Stimulated activated CD8-positive, alpha-beta memory T cell treated with anti-CD3 and anti-CD28 coated beads, Interleukin-4, amount 100 ng/mL, for 4 hours (primary cell): ENCODE results near the gene DSC2.
"Not testable (repeated sequence)": the region's sequence is repeated elsewhere in the genome, so short reads cannot be mapped to it uniquely, and the experiment has no call there.

Source experiments
- DNase-seq, 2 donors: peaks; one replicate each; pipeline ENCODE4 v3.0.0-alpha.2; 2020; ENCODE audit warnings: low read depth in 2 of 2, low spot score in 1 of 2

The DSC2 gene

GRCh38 chr18:31043709-31044108, 58.5 kb downstream of the DSC2 start:
- no peak for DNase-seq

DNA sequence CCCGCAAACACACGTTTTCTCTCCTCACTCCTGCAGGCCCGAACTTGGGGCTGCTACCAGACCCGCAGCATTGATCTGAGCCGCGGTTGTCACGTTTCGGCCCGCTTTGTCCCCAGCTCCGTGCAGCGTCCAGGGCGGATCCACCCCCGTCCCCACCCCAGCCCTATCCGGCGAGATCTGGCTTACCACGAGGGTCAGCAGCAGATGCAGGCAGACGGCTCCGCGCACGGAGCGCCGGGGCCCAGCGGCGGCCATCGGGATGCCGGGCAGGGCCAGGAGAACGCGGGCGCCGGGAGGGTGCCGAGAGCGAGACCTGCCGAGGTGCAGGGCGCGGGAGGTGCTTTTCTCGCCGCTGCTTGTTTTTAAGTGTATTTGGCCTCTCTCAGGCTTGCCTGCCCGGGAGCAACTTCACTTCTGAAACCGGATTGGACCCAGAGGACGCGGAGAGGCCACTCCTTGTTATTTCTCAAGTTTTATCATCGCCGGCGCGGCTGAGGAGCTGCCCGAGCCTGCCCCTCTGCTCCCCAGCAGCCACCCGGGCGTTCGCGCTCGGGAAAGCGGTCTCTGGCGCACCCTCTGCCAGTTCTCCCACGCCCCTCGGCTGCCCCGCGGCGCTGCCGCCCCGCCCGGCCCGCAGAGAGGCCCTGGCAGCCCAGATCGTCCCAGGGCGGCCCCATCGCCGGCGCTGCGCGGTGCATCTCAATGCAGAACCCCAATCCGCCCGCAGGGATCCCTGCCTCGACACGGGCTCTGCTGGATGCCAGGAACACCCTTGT, 59.6 kb downstream of the DSC2 start, which contains the start of gene DSC3:
DSC3 (minus strand) TSS at position 337 of the 776 bp plus-strand sequence; CDS start at position 255, 82 bp downstream.
- no peak for DNase-seq

DNA sequence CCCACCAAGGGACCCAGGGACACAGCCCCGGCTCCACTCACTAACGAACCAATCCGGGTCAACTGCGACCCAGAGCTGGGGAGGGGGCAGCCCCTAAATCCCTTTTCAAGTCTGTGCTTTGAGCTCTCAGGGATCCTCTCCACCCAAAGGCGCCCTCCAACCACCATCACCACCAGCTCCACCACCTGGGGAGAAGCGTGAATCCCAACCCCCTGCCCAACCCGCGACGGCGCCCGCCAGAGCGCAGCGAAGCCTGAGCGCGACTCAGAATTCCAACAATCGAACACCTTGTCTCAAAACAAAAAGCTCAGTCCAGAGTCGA, 60.2 kb downstream of the DSC2 start:
- DNase-seq, result no peak

GRCh38 chr18:31041271-31042083, 60.7 kb downstream of the DSC2 start:
- DNase-seq, result no peak

DNA sequence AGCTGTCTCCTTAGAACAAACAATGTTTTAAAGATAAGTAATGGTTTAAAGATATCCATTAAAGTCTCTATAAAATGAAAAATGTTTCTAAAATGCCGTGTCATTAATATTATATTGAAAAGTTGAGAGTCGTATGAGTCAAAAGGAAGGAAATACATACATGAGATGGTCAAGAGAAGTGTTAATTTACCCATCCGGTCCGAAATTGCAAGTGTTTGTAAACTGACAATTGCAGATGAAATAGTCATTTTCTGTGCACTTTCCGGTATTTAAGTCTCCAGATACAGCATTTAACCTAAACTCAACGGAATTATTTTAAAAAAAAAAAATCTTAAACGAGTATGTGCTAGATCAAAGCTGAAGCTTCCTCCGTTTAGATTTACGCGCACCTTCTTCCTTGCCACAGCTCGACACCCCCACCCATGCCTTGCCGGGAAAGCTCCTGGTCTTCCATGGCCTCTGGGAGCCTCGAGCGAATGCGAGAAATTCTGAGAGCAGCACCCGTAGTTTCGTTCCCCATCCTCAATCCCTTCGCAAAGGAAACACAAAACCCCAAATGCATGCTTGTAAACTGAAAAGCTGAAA, 61.4 kb downstream of the DSC2 start:
- no peak for DNase-seq

DNA sequence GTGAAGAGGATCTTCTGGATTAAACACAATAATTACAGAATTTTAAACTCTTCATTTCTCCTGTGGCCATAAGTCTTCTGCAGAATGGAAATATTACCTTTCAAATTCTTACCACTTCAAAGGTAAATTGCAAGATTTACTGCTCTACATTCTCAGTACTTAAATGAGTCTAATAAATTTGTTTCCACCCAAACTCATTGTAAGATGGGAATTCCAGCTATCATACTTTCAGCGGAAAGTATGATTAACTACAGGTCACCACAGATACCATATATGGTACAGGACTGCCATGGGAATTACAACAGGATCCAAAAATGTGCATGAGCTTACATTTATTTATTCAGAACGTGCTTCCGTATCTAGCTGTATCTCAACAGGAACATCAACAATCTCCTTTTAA, 62.8 kb downstream of the DSC2 start:
- no peak for DNase-seq

- not testable (repeated sequence) for DNase-seq
Observed at GRCh38 chr18:31037686-31038085, 64.5 kb downstream of the DSC2 start.

DNA sequence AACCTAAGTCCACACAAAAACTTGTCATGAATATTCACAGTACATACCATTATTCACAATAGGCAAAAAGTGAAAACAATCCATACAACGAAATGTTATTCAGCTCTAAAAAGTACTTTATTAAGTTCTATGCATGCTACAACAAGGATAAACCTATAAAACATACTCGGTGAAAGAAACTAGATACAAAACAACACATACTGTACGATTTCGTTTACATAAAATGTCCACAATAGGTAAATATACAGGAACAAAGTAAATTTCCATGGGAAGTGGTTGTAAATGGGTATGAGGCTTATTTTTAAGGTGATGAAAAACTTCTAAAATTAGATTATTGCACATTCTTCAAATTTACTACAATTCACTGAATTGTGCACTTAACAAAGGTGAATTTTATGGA, 67.7 kb downstream of the DSC2 start:
- no peak for DNase-seq

GRCh38 chr18:31030574-31031278, 71.5 kb downstream of the DSC2 start:
- no peak for DNase-seq

- DNase-seq, result no peak
Observed at GRCh38 chr18:31015715-31016434, 86.3 kb downstream of the DSC2 start.

DNA sequence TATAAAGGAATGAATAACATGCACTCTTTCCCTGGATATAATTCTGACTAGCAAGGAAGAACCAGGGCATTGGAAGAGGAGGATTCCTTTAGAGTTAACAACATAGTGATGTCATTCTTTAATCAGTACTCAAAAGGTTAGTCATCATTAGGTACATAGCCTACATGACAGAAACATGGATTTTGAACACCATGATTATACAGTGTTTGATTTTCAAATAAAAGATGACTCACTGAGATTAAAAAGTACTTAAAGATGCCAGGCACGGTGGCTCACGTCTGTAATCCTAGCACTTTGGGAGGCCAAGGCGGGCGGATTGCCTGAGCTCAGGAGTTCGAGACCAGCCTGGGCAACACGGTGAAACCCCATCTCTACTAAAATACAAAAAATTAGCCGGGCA, 90.8 kb downstream of the DSC2 start:
- not testable (repeated sequence) for DNase-seq

DNA sequence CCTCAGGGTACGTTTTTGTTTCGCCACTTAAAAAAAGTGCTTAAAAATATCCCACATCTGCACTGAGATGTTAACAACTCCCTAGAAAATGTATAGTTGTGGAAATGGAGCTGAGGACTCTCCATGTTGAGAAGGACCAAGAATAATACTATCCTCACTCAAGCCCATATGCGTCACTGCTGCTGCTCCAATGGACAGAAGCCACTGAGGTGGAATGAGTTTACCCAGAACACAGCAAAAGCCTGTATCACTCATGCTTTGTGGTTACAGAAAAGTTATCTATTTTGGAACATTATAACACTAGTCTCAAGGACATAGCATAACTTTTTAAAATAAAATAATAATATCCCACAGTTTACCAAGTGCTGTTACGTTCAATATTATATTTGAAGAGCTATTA, 91.6 kb downstream of the DSC2 start:
- DNase-seq, result no peak
